LNCAP (cell line): ENCODE measurements around the gene LILRB3.

ENCODE experiments used
- TF ChIP-seq, protein P1 (sequence below): fragments of 450-650 bp; IDR thresholded peaks from 2 replicates; pipeline ENCODE4 v1.5.1; 2017; ENCODE audit warnings: mild to moderate bottlenecking

LILRB3 gene

DNA sequence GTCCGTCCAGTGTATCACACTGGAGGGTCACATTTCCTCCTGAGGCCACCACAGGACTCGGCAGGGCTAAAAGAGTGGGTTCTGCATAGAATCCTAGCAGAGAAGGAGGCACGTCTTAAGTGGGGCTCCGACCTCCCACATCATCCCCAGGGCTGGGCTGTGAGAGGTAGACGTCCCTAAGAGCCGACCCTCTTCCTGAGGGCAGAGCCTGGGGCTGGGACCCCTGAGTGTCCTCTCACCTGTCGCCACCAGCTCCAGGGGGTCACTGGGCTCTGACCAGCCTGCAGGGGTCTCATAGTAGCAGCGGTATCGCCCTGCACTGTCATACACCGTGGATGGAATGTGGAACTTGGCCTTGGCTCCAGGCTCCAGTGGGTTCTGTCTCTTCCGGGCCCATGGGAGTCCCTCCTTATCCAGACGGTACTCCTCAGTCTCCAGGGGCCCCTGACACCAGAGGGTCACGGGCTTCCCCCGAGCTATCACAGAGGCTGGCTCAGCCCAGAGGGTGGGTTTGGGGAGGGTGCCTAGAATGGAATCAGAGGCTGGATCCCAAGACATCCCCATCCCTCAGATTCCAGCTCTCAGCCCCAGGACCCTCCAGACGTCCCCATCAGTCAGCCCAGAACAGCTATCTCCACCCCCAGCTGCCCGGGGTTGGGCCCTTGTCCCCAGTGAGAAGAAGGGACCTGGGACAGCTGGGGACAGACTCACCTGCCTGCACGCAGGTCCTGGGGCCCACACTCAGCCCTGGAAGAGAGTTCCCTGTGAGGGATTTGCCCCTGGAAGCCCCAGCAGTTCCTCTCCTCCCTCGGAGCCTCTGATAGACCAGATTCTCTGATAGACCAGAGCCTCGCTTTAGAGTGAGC lies 33.7 kb upstream of the LILRB3 start:
- TF ChIP-seq, protein P1, sequence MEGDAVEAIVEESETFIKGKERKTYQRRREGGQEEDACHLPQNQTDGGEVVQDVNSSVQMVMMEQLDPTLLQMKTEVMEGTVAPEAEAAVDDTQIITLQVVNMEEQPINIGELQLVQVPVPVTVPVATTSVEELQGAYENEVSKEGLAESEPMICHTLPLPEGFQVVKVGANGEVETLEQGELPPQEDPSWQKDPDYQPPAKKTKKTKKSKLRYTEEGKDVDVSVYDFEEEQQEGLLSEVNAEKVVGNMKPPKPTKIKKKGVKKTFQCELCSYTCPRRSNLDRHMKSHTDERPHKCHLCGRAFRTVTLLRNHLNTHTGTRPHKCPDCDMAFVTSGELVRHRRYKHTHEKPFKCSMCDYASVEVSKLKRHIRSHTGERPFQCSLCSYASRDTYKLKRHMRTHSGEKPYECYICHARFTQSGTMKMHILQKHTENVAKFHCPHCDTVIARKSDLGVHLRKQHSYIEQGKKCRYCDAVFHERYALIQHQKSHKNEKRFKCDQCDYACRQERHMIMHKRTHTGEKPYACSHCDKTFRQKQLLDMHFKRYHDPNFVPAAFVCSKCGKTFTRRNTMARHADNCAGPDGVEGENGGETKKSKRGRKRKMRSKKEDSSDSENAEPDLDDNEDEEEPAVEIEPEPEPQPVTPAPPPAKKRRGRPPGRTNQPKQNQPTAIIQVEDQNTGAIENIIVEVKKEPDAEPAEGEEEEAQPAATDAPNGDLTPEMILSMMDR = no peak

DNA sequence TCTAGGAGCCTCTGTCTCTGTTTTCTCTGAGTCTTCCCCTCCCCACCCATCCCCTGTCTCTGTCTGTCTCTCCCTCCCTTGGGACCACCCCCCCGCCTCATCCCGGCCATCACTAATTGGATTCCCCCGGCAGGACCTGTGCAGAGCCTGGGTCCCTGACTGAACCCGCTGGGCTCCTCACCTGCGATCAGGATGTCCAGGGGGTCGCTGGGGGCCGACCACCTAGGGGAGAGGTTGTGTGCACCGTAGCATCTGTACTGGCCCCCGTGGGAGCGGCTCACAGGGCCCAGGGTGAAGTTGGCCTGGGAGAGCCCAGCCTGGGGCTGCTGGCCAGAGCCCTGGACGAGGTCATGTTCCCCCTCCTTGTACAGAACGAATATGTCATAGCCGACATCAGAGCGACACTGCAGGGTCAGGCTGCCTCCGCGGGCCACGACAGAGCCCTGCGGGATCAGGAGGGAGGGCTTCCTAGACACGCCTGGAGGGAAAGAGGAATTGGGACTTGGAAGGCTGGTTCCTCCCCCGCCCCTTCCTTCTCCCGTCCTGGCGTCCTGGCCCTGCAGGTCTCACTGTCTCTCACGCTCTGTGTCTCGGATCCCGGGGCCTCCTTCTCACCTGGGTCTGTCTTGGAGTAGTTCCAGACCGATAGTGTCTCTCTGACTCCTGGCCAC lies 32.4 kb upstream of the LILRB3 start:
- TF ChIP-seq, protein P1 = no peak

DNA sequence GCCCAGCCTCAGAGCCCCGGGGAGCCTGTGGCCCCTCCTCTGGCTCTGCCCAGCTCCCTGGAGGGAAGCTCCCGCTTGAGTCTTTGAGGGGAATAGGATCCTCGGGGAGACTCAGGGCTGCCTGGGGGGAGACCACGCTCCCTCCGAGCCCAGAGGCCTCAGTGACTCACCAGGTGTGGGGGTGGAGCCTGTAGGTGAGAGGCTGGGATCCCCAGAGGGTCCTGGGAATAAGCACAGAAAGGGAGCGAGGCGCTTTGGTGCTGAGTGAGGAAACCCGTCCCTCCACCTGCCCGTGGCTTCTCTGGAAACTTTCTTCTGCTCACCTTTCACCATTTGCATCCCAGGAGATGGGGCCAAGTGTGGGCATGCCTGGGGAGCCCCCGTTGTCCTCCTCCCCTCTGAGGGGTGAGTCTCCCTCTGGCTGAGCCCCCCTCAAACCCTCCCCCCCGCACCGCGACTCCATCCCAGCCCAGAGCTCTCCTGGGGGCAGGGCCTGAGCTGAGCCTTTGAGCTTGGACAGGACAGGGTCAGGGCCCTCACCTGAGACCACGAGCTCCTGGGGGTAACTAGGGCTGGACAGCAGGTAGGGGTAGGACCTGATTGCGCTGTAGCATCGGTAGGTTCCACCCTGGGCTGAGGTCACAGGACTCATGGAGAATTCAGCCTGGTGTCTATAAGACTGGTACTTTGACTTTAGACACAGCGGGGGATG lies 31.5 kb upstream of the LILRB3 start:
- TF ChIP-seq, protein P1 = no peak

DNA sequence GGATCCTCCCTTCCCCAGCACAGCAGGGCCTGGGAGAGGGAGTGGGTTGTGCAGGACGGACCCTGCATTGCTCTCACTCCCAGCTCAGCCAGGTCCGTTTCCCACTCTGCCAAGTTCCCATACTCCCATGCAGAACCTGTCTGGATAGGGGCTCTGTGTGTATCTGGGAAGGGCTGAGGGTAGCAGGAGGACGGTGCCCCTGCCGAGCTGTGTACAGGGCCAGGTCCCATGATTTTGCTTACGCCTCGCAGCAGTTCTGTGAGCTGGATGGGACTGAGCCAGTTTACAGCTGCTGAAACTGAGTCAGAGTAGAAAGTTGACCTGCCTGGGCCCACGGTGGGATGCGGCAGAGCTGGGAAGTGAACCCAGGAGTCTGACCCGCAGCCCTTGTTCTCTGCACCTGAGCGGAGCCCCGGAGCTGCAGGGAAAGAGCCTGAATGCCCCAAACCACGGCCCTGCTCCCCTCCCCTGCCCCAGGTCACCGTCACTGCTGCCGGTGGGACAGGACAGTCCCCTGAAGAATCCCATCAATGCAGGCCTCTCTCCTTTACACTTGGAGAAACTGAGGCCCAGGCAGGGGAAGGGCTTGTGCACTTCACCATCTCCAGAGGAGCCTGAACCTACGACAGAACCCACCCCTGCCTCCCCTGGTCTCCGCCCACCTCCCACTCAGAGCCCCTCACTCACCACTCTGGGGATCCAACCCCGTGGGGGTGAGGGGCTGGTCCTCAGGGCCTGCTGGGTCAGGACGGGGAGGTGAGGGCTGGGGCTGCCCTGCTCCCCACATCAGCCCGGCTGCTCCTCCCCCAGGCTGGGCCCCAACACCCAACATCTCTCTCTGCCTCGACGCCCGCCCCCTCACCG lies 30.8 kb upstream of the LILRB3 start:
- TF ChIP-seq, protein P1 = no peak

DNA sequence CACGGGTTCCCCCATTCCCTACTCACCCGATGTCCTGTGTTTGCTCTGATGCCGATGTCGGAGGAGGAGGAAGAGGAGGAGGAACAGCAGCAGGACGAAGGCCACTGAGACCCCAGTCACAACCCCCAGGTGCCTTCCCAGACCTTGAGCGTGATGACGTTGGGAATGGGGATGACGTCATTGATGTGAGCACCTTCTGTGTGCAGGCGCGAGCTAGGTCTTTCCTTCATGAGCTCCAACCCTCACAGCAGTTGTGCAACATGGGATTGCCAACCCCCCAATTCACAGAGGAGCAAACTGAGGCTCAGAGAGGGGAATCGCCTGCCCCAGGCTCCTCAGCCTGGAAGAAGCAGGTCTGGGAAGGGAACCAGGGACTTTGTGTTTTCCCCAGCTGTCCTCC lies 30.0 kb upstream of the LILRB3 start:
- TF ChIP-seq, protein P1 = no peak

DNA sequence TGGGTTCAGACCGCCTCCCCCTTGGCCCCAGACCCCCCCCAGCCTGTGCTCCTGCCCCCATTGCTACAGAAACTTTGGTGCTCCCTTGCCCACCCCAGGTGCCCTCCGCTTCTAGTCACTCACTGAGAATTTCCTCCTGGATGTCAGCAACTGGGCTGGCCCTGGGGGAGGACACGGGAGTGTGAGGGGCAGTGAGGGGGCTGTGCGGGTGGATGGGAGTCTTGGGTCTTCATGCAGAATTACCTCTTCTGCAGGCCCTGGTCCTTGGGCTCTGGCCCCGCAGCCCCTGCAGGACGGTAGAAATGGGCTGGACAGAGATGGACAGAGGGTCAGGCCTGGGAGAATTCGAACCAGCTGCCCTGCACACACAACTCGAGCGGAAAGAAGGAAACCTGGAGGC lies 29.4 kb upstream of the LILRB3 start:
- TF ChIP-seq, protein P1 = no peak
